SH-SY5Y (cell line): ENCODE data around the gene ATG14.

Experiments
- GATA2 ChIP-seq: IDR thresholded peaks from 2 replicates; pipeline ENCODE4 v1.6.1; 2011; ENCODE audit warnings: mild to moderate bottlenecking, low read depth, low read length
- GATA3 ChIP-seq: IDR thresholded peaks from 2 replicates; pipeline ENCODE4 v1.6.1; 2011; ENCODE audit warnings: low read depth, mild to moderate bottlenecking, low read length, moderate library complexity

ATG14 gene

GRCh38 chr14:55384536-55384935 is 27.1 kb downstream of the ATG14 start:
- TF ChIP-seq GATA2 (no peak), GATA3 (no peak)

DNA sequence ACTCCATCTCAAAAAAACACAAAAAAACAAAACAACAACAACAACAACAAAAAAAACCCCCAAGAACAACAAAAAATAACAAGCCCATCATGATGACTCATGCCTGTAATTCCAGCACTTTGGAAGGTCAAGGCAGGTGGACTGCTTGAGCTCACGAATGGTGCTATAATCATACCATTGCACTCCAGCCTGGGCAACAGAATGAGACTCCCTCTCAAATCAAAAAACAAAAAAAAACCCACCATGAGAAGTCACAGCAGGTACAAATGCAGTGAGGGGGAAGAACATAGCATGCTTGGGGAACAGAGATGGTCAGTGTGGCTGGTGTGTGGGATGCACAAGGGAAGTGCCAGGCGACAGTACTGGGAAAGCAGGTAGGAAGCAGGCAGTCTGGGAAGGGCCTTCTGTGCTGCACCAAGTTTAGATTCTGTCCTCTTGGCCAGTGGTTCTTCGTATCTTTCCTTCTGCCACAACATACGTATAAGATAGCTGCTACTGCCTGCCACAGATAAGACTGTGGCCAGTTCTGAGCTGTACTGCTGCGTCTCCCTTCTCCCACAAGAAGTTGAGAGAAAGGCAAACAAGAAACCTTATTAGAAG is 28.0 kb downstream of the ATG14 start:
- TF ChIP-seq GATA3 (no peak), GATA2 (no peak)

DNA sequence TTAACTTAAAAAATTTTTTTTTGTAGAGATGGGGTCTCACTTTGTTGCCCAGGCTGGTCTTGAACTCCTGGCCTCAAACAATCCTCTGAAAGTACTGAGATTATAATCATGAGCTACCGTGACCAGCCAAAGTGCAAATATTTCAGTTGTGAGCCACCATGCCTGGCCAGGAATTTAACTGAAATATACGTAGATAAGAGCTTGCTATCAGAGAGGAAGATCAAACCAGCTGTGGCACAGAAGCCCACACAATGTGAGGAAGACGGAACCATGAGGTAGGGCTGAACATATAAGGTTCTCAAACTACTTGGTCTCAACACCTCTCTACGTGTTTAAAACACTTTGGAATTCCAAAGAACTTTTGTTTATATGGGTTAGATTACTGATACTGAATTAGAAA is 29.1 kb downstream of the ATG14 start:
- TF ChIP-seq GATA3 (no peak), GATA2 (no peak)

GRCh38 chr14:55381561-55381960 is 30.1 kb downstream of the ATG14 start:
- no peak for TF ChIP-seq GATA2
- no peak for TF ChIP-seq GATA3

DNA sequence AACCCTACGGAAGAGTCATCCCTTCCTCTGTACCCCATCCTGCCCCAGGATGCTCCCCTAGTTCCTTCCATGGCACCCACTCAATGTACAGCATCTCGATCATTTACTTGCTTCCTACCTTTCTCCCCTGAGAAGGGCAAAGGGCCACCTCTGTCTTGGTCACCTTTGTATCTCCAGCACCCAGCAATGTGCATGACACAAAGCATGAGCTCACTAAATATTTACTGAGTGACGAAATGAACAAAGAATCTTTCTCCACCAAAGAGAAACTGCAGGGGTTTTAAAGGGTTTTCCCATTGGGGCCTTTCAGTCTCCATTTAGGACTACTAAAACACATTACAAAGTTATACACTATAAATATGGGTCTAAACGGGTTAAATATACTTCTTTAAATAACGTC is 30.6 kb downstream of the ATG14 start:
- no peak for TF ChIP-seq GATA3
- TF ChIP-seq GATA2 = no peak

DNA sequence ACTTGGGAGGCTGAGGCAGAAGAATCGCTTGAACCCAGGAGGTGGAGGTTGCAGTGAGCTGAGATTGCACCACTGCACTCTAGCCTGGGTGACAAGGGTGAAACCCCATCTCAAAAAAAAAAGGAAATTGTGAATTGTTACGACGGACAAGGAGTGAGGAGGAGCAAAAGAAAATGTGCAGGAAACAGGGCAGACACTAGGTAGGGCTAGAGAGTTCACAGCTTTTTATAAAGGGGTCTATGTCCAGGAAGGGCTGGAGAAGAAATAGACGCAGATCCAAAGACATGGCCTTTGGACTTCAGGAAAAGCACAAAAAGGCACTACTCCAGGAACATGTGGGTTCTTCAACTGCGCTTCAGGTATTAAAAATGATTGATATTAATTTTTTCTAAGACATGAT is 34.4 kb downstream of the ATG14 start:
- TF ChIP-seq GATA3 (no peak), GATA2 (no peak)

DNA sequence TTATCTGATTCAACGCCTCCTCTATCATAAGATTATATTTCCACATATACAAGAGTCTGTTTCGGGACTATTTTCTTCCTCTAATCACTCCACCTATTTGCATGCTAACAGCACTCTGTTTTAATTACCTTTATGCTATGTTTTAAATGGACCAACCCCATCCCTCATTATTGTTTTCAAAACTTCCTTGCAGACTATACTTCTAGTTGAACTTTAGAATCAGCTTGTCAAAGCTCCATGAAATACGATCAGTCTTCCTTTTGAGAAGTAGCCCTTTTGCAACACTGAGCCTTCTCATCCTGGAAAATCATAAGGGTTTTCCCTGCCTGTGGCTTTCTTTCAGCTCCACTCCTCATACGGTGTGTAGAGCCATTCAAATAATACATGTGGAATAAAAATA is 36.9 kb downstream of the ATG14 start:
- TF ChIP-seq GATA2 (no peak), GATA3 (no peak)

GRCh38 chr14:55373784-55374705 is 37.6 kb downstream of the ATG14 start:
- TF ChIP-seq GATA2 (no peak), GATA3 (no peak)

GRCh38 chr14:55372825-55373224 is 38.8 kb downstream of the ATG14 start:
- TF ChIP-seq GATA2 (no peak), GATA3 (no peak)

GRCh38 chr14:55372423-55372822 is 39.2 kb downstream of the ATG14 start:
- TF ChIP-seq GATA2 = no peak
- TF ChIP-seq GATA3 = no peak

- TF ChIP-seq GATA2 (no peak), GATA3 (no peak)
These were observed 40.7 kb downstream of the ATG14 start for GRCh38 chr14:55370883-55371455.

DNA sequence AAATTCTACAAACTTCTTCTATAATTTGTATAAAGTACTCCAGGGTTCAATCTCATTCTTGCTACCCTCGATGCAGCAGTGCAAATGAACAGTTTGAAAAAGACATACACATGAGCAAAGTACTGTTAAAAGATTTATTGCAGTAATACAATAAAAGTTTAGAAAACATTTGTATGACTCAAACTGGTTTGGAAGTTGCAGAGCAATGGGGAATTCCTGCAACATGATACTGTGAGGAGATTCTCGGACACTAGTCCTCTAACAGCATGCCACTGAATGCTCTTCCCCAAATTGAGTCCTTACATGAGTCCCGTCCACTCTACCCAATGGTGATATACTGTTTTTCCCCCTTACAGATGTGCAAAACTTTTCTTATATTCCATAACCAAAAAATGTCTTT is 45.4 kb downstream of the ATG14 start:
- TF ChIP-seq GATA2 (no peak), GATA3 (no peak)

DNA sequence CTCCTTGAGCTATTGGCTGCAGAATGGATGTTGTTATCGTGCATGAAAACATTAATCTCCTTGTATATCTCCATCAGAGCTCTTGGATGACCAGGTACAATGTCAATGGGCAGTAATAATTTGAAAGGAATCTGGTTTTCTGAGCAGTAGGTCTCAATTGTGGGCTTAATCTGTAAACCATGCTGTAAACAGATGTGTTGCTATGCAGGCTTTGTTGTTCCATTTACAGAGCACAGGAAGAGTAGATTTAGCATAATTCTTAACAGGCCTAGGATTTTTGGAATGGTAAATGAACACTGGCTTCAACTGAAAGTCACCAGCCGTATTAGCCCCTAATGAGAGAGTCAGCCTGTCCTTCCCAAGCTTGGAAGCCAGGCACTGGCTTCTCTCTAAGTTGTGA is 50.4 kb downstream of the ATG14 start:
- no peak for TF ChIP-seq GATA2
- no peak for TF ChIP-seq GATA3

GRCh38 chr14:55359307-55359706 is 52.3 kb downstream of the ATG14 start:
- TF ChIP-seq GATA3 = no peak
- TF ChIP-seq GATA2 = no peak

DNA sequence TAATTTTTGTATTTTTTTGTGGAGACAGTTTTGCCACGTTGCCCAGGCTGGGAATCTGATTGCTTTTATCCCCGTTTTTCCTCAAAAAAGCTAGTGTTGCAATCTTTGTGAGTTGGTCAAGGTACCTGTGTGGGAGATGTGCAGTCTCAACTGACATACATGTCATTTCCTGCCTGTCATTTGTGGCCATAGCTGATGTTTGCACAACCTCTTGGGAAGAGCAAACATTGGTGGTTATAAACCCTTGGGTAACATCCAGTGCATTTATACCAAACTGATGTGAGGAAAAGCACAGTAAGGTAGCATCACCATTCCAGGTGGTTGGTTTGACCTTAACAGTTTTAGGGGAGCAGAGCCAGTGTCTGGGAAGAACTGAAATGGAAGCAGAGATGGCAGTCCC is 54.7 kb downstream of the ATG14 start:
- TF ChIP-seq GATA3 (no peak), GATA2 (no peak)
